HG02642 (cell line): ENCODE data around the gene HEBP1.
A peak's percentile ranks its signal among the peaks of the same experiment; 100 is the strongest.

Experiments
- ATAC-seq: cut with Tn5 transposase; IDR thresholded peaks from one replicate; pipeline ENCODE4 v1.9.1; 2021; ENCODE audit warnings: mild to moderate bottlenecking; ENCODE audit not compliant: unreplicated experiment, poor library complexity

Gene HEBP1

GRCh38 chr12:13024531-13024916 lies 24.5 kb upstream of the HEBP1 start:
- ATAC-seq: no peak

GRCh38 chr12:13023811-13024530 lies 23.9 kb upstream of the HEBP1 start:
- no peak for ATAC-seq

- no peak for ATAC-seq
Observed at GRCh38 chr12:13022851-13023271, 22.8 kb upstream of the HEBP1 start.

- ATAC-seq: no peak
Observed at GRCh38 chr12:13011098-13011497, 11.0 kb upstream of the HEBP1 start.

GRCh38 chr12:13008741-13009380 lies 8.8 kb upstream of the HEBP1 start:
- no peak for ATAC-seq

GRCh38 chr12:13007496-13008233 lies 7.6 kb upstream of the HEBP1 start:
- ATAC-seq: no peak

GRCh38 chr12:13005649-13006048 lies 5.6 kb upstream of the HEBP1 start:
- no peak for ATAC-seq

- no peak for ATAC-seq
Observed at GRCh38 chr12:13004986-13005385, 4.9 kb upstream of the HEBP1 start.

GRCh38 chr12:13004361-13004760 lies 4.3 kb upstream of the HEBP1 start:
- no peak for ATAC-seq

- no peak for ATAC-seq
Observed at GRCh38 chr12:13002301-13003097, 2.4 kb upstream of the HEBP1 start.

GRCh38 chr12:13001775-13002040 lies 1.6 kb upstream of the HEBP1 start:
- no peak for ATAC-seq

- ATAC-seq: no peak
Observed at GRCh38 chr12:13000925-13001774, 1.1 kb upstream of the HEBP1 start.

GRCh38 chr12:13000616-13000924 lies 505 bp upstream of the HEBP1 start:
- ATAC-seq: peak; percentile 34

GRCh38 chr12:12999271-12999958 lies 650 bp downstream of the HEBP1 start:
- ATAC-seq: no peak

GRCh38 chr12:12998248-12998647 lies 1.8 kb downstream of the HEBP1 start:
- ATAC-seq: no peak

- ATAC-seq: no peak
Observed at GRCh38 chr12:12997734-12998133, 2.3 kb downstream of the HEBP1 start.

- ATAC-seq: no peak
Observed at GRCh38 chr12:12997156-12997555, 2.9 kb downstream of the HEBP1 start.

- no peak for ATAC-seq
Observed at GRCh38 chr12:12996209-12996608, 3.9 kb downstream of the HEBP1 start.

GRCh38 chr12:12995088-12995487 lies 5.0 kb downstream of the HEBP1 start:
- ATAC-seq: no peak

- ATAC-seq: no peak
Observed at GRCh38 chr12:12993367-12993766, 6.7 kb downstream of the HEBP1 start.
